Amniotic stem cell (primary cell): ENCODE measurements around the gene FOXP1.

Source experiments
- DNase-seq: peaks from one replicate; lab custom pipeline; 2025; lab: John Stamatoyannopoulos, UW

The FOXP1 gene

GRCh38 chr3:71369701-71370391, 213.7 kb downstream of the FOXP1 start:
- DNase-seq, result no peak

- no peak for DNase-seq
These were observed 216.4 kb downstream of the FOXP1 start for GRCh38 chr3:71366988-71367604.

GRCh38 chr3:71361334-71361890, 222.1 kb downstream of the FOXP1 start:
- no peak for DNase-seq

- DNase-seq, result no peak
These were observed 222.8 kb downstream of the FOXP1 start for GRCh38 chr3:71360764-71361163.

GRCh38 chr3:71360180-71360579, 223.3 kb downstream of the FOXP1 start:
- no peak for DNase-seq

- no peak for DNase-seq
These were observed 225.3 kb downstream of the FOXP1 start for GRCh38 chr3:71358243-71358642.

GRCh38 chr3:71356265-71356664, 227.3 kb downstream of the FOXP1 start:
- no peak for DNase-seq

GRCh38 chr3:71355862-71356261, 227.7 kb downstream of the FOXP1 start:
- no peak for DNase-seq

GRCh38 chr3:71355037-71355436, 228.5 kb downstream of the FOXP1 start:
- no peak for DNase-seq

GRCh38 chr3:71351403-71352149, 232.0 kb downstream of the FOXP1 start:
- no peak for DNase-seq

GRCh38 chr3:71350998-71351397, 232.5 kb downstream of the FOXP1 start:
- DNase-seq, result no peak

- DNase-seq, result no peak
These were observed 234.7 kb downstream of the FOXP1 start for GRCh38 chr3:71348831-71349230.

GRCh38 chr3:71348001-71348632, 235.4 kb downstream of the FOXP1 start:
- DNase-seq, result no peak

GRCh38 chr3:71346061-71346460, 237.5 kb downstream of the FOXP1 start:
- DNase-seq, result no peak

- DNase-seq, result no peak
These were observed 238.0 kb downstream of the FOXP1 start for GRCh38 chr3:71345429-71346040.

- DNase-seq, result peak; percentile 35
These were observed 241.8 kb downstream of the FOXP1 start for GRCh38 chr3:71341721-71342120.

- DNase-seq, result no peak
These were observed 244.5 kb downstream of the FOXP1 start for GRCh38 chr3:71339049-71339448.

- no peak for DNase-seq
These were observed 250.7 kb downstream of the FOXP1 start for GRCh38 chr3:71332813-71333212.

- no peak for DNase-seq
These were observed 252.6 kb downstream of the FOXP1 start for GRCh38 chr3:71330909-71331308.

- DNase-seq, result no peak
These were observed 253.0 kb downstream of the FOXP1 start for GRCh38 chr3:71330505-71330904.

- DNase-seq, result no peak
These were observed 253.7 kb downstream of the FOXP1 start for GRCh38 chr3:71329817-71330216.

GRCh38 chr3:71328926-71329325, 254.6 kb downstream of the FOXP1 start:
- no peak for DNase-seq
